Activated T-cell treated with anti-CD3 and anti-CD28 coated beads for 24 hours (primary cell): Measurements from ENCODE around the gene PRICKLE2.

ENCODE experiments used
- DNase-seq: peaks from one replicate; pipeline ENCODE4 v3.0.0-alpha.2; 2020; ENCODE audit warnings: low read depth

PRICKLE2 gene

GRCh38 chr3:64067506-64068346 lies 157.5 kb downstream of the PRICKLE2 start:
- DNase-seq, result no peak

GRCh38 chr3:64064804-64065203 lies 160.5 kb downstream of the PRICKLE2 start:
- no peak for DNase-seq

DNA sequence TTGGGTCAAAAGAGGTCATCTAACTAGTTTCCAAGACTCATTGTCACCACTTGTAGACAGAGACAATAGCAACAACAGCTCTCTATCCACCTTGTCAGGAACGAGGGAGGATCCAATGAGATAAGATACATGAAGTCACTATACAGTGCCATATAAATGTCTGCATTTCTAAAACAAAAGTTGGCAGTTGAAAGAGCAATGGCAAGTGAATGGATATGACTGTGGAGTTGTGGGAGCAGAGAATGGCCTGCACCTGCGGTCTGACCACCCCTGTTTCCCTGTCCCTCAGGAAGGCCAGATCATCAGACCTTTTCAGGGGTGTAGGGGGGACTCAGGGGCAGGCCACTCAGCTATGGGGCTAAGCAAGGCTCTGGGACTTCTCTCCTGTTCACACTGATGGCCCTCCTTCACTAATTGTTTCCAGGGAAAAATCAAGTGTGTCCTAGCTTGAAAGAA lies 161.3 kb downstream of the PRICKLE2 start:
- DNase-seq, result no peak

DNA sequence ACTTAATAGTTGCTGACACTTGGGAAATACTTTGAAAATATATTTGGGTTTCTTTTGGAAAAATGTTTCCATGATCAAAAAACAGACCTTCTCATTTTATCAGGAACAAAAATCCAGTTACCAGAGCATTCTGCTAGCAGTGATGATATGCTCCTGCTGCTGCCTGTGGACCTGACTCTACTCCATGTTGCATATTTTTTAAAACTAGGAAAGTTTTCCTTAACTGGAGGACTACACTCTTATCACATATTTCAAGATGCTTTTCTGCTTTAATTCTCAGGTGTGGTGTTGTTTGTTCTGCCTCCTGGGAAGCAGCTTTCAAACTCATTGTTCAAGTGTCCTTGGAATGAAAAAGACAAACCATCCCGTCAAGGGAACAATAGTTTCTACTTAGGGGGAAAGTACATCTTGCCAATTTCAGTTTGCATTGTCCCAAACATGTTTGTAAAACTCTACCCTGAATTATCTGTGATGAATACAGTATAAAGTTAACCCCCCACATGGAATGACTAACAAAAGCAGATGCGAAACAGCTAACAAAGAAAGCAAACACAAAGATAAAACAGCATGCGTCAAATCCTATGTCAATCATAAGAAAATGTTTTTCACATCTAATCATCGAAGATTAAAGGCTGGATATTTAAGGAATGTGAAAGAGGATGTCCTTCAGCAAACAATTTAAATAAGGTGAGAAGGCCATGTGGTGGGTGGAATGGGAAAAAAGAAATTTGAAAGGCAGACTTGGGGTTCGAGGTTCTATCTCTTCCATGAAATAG lies 161.9 kb downstream of the PRICKLE2 start:
- DNase-seq, result no peak

DNA sequence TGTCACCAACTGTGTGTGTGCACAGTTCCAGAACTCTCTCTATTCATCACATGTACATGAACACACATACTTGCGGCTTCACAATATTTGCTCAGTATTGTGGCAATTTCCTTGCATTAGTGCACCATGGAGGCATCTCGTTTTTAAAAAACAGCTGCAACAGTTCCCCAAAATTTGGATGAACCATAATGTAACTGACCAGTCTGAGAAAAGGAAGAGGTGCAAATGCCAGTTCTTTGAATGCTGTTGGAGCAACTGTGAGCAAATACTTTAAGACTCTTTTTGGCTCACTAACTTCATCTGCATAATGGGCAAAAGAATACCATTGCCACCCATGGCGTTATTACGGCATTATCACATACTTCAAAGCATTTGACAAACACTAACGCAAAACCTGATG lies 163.6 kb downstream of the PRICKLE2 start:
- no peak for DNase-seq

DNA sequence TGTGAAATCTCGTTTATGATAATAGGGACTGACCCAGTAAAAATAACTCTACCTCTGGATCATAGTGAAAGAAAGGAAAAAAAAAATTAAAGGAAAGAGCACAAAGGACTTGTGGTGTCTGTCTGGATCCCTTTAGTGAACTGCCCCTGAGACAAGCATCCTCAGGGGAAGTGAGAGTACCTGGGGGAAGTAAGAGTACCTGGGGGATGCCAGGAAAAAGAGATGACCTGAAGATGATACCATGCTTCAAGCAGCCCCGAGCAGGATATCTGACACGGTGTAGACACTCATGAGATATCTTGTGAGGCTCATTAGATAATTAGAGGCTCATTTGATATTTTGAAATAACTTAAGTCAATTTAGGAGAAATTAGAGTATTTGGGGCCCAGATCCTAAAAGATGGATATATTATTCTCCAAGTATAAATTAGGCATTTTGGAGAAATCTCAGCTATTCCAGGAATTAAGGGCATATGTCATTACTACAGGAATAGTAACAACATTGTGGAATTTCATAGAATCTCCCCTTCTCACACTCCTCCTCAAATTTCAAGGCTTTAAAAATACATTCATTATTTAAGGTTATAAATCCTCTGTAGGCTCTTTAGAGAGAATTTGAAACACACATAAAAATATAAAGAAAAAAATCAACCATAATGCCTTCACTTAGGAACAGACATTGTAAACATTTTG lies 165.6 kb downstream of the PRICKLE2 start:
- no peak for DNase-seq

- no peak for DNase-seq
Observed at GRCh38 chr3:64058566-64058965, 166.7 kb downstream of the PRICKLE2 start.

GRCh38 chr3:64057231-64057630 lies 168.0 kb downstream of the PRICKLE2 start:
- no peak for DNase-seq

DNA sequence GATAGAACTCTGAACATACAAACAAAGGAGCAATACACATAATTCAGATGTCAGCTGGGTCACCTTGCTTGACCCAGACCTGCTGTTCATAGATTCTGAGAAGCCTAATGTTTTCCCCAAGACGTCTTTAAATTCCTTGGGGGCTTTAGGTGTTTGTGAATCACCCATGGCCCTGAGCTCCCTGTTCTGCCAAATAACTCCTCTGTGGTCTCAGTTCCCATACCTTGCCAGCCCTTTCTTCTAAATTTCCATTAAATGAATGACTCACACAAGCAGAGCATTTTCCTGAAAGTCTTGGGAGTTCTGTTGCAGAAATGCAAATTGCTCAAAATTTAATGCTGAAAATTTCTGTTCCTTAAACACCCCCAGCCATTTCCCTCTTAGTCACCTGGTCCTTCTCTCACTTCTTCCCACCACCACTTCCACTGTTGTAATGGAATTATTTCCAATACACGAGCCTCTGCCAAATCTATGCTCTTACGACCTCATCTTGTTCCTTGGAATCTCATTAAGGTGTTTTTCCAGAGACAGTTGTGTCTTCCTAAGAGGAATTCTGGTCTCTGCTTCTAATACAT lies 168.6 kb downstream of the PRICKLE2 start:
- no peak for DNase-seq

GRCh38 chr3:64055076-64055475 lies 170.2 kb downstream of the PRICKLE2 start:
- no peak for DNase-seq

- no peak for DNase-seq
Observed at GRCh38 chr3:64054488-64054887, 170.8 kb downstream of the PRICKLE2 start.

- no peak for DNase-seq
Observed at GRCh38 chr3:64053581-64053980, 171.7 kb downstream of the PRICKLE2 start.

DNA sequence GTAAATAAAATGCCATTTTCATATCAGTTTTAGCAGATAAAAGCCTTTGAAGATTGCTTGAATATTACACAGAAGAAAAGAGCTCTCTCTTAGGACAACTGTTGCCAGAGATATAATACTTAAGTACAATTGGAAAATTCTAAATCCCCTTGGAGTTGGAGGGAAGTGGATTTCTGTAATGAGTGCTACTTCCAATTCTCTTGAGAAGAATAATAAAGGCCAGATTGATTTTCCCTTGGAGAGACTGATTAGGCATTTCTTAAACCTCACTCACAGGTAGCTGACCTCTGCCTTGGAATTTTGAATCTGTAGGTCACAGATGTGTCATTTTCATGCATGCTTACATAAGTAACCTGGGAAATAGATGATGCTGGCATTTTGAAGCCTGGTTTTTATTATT lies 172.1 kb downstream of the PRICKLE2 start:
- DNase-seq, result no peak

GRCh38 chr3:64049832-64050231 lies 175.4 kb downstream of the PRICKLE2 start:
- DNase-seq, result no peak

DNA sequence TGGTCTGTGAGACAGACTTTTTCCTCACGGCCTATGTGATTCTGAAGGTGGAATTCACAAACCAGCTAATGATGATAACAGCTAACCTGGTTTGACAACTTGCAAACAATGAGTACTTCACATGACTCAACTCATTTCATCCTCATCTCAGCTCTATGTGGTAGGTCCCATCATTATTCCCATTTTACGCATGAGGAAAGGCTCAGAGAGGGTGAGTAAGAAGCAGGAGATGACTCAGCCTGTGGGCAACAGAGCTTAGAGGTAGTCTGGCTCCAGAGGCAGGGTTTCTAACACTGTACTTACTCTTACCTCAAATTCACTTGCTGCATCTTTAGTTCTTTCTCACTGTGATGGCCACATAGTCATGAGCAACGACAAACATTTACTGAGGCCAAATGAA lies 176.1 kb downstream of the PRICKLE2 start:
- DNase-seq, result no peak

DNA sequence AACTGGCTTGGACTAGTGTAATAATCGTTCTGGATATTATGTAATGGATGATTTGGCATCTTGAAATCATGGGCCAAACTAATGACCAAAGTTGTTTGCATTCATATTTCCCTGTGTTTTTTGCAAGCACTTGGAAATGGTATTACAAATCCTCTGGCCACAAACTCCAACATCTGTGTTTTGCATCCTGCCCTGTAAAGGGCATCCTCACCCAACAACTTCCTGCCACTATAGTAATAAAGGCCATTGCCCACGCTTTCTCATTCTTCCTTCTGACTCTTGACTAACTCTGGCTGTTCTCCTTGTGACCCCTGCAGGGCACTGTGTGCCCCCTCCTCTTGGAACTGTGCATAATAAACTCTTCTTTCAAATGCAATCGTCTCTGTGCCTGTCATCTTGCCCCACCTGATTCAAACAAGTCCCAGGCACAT lies 176.6 kb downstream of the PRICKLE2 start:
- no peak for DNase-seq

- no peak for DNase-seq
Observed at GRCh38 chr3:64047787-64048186, 177.5 kb downstream of the PRICKLE2 start.

DNA sequence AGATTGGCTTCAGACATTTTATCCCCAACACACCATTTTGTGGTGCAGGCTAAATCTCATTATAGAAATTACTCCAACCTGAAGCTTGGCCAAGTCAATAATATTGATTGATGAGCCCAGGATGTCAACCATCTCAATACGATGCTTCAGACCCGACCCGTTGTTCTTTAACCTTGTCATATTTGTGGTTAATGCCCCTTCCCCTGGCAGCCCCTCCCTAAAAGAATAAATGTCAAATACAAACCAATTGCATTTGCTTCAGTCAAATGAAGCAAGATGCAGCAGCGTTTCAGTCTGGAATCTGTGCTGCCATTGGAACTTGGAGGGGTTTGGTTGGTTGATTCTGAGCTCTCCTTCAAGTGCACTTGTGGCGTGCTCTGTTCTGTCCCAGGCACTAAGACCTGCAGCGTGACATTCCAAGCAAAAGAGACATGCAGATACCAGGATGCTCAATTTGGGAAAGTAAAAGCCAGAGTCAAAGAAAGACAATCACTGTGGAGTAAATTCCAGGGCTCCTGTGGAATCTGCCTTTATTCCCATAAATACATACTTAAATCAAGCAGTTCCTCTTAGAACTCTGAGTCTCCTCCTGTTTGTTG lies 178.2 kb downstream of the PRICKLE2 start:
- DNase-seq, result no peak

DNA sequence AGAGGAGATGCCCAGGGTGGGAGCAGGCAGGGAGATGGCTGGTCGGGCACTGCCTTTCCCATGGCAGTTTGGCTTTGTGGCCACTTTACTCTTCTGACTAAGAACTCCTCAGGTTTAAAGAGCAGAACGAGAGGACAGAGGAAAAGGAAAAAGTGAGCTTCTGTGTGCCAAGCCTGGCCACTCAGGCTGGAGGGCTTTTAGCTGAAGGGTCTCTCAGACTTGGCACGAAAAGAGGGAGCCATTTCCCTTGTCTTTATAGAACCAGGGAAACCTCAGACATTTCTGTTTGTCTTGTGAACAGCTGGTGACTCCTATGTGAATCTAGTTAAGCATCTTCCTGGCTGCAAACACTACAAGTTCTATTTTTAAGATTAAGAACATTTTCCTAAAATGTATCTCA lies 178.7 kb downstream of the PRICKLE2 start:
- no peak for DNase-seq

- DNase-seq, result no peak
Observed at GRCh38 chr3:64042952-64043351, 182.3 kb downstream of the PRICKLE2 start.
